ENCODE data around the gene TEX10.
"Not testable (repeated sequence)": the region's sequence is repeated elsewhere in the genome, so short reads cannot be mapped to it uniquely, and the experiment has no call there.

The TEX10 gene

DNA sequence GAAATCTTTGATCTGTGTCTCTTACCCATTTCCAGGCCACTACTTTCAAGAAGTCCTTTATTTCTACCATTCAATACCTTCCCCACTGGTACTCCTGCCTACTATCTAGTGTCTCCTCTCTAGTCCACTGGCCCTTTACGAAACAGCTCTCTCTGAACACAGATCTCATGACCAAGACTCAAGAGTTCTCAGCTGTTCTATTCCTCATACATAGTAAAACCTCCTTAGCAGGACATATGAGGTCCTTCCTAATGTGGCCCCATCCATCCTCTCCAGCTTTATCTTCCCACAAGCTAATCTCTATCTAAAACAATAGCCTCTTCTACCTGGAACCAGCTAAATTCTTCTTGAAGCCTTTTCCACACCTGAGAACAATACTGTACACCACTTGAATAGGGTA is 2.6 kb downstream of the TEX10 start:
- DNase-seq (ENCODE audit: low read depth): no peak

DNA sequence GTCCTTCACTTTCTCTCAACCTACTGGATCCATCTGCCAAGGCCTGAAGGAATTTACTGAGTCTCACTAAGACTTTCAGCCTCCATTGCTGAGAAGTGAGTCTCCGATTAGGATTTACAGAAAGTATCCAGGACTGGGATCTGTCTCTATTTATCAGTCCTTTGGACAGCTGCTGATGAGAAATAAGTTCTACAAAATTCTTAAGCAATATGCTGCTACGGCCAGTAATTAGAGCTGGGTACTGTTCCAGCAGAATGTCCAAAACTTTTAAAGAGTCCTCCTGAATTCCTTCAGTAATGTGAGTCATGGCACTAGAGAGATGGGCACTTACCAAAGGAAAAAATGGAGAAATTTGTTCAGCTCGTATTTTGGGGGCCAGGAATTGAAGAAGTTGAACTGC is 5.9 kb downstream of the TEX10 start:
- no peak for DNase-seq (ENCODE audit: low read depth)

DNA sequence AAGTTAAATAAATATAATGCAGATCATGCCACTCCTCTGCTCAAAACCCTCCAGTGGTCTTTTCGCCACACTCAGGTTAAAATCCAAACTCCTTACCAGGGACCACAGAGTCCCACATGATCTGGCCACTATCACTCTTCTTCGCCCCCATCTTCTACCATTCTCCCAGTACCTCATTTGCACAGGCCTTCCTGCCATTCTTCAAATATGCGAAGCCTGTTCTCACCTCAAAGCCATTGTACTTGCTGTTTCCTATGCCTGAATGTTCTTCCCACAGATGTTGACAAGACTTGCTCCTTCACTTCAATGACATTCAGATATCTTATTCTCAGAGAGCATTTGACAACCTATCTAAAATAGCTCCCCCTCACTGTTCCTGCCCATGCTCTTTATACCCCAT is 10.9 kb downstream of the TEX10 start:
- DNase-seq (ENCODE audit: low read depth): no peak

DNA sequence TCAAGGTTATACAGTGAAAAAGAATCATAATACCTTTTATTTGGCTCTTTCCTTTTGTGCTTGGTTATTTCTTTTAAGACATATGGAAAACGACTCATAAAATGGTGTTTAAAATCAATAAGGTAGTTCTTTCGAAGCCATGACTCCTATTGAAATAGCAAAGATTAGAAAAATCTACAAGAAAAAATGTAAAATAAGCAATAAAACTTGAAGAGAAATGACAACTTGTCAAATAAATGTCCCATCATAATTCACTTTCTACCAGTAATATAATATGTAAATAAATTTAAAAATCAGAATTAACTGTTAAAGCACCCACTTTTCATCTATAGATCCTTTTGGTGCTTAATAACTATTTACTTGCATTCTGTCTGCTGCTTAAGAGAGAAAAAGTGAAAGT is 12.5 kb downstream of the TEX10 start:
- DNase-seq (ENCODE audit: low read depth): no peak

DNA sequence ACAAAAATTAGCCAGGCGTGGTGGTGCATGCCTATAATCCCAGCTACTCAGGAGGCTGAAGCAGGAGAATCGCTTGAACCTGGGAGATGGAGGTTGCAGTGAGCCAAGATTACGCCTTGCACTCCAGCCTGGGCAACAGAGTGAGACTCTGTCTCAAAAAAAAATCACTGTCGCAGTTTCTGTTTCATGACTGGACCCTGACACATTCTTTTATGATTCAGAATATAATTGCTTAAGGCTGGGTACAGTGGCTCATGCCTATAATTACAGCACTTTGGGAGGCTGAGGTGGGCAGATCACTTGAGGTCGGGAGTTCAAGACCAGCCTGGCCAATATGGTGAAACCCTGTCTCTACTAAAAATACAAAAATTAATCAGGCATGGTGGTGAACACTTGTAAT is 14.0 kb downstream of the TEX10 start:
- DNase-seq (ENCODE audit: low read depth): not testable (repeated sequence)

DNA sequence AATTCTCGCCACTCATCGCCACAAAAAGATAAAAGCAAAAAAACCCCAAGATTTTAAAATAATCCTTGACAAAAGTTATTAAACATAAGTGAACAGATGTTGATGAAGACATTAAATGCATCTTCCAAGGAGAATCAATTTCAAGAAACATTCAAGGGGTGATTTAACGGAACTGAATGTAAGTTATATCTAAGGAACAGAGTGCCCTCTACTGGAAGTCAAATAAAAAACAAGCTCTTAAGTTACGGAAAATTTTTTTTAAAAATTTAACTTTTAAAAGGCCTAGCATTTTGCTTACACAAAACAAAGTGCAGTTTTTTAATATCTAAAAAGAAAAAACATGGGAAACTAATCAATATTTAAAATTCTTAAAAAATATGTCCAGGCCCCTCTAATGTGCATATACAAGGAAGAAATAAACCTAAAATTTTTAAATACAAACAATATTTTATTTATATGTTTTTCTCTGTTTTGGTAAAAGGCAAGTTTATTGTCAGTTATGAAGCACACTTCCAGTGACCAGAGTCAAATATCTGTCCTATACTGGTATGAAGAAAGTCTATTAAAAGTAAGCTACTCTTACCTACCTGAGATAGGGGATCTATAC is 28.0 kb downstream of the TEX10 start:
- DNase-seq (ENCODE audit: low read depth): no peak

DNA sequence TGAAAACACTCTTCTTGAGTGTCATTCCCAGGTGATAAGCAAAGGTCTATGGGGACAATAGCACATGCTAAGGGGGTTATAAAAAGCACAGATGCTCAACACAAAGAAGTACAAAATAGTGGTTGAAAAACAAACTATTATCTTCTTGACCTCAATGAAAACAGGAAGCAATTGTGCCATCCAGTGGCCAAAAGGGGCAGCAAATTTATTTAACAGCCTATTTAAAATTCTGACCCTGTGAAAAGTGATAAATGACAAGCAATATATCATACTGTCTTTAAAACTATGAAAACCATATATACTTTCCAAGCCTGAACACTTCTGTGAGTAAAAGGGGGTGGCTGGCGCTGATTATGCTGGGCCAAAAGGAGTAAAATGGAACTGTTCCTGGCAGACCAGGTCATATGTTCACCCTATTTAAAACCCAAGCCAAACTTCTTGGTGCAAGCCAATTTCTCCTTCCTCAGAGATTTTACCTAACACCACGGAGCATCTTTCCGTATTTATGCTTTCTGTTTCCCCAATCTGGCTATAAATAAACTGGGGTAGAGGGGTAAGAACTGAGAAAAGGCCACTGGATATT is 29.7 kb downstream of the TEX10 start:
- DNase-seq (ENCODE audit: low read depth): no peak

DNA sequence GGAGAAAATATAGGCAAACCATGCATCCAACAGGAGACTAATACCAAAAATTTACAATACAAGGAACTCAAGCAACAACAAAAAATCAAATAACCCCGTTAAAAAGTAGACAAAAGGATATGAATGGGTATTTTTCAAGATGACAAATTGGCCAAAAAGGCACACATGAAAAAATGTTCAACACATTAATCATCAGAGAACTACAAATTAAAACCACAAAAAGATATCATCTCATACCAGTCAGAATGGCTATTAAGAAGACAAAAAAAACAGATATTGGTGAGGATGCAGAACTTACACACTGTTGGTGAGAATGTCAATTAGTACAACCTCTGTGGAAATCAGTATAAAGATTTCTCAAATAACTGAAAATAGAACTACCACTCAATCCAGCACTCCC is 35.0 kb downstream of the TEX10 start:
- no peak for DNase-seq (ENCODE audit: low read depth)

DNA sequence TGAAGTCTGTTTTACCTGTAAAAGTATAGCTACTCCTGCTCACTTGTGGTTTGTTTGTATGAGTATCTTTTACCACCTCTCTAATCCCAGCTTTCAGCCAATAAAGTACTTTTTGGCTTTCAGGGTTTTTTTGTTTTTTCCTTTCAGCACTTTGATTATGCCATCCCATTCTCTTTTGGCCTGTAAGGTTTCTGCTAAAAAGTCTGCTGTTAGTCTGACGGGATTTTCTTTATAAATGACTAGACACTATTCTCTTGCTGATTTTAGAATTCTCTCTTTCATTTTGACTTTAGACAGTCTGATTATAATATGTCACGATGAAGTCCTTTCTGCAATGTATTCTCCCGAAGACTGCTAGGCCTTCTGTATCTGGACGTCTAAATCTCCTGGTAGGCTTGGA is 37.2 kb downstream of the TEX10 start:
- DNase-seq (ENCODE audit: low read depth): no peak

DNA sequence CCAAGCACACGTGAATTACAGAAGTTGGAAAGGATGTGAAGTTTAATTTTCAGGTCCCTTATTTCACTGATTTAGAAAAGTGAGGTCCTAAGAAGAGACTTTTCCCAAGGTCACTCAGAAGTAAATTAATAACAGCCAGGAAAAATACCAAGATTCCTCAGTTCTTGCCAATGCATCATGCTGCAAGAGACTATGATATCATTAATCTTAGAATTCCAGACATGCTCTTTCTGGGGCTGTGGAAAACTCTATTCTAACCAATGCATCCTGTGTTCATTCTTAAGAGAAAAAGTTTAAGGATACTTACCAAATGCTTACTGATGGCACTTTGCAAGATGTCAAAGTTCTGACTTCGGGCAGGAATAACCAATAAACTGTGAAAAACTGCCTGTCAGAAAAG is 42.8 kb downstream of the TEX10 start:
- DNase-seq (ENCODE audit: low read depth): no peak

DNA sequence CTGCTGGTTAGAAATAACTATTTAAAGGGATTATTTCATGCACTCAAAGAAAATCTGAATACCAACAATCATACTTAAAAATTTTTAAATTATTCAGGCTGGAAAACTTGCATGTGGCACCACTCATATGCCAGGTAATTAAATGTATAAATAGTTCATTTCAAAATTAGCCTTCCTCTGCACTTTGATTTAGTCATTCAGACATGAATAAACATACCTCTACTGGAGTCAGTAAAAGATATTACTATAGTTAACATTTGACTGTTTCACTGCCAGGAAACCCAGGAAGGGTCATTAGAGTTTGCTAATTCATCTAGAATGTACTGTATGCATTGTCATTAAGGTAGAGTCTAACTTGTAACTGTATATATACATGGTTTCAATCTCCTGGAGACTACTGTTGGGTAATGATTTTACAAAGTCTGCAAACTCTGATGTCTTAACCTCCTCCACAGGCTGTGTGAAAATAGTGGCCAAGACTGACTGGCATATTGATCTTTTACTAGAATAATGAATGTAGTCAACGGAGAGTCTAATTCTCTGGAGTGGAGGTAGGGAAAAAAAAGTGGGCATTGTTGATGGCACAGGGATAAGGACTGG is 43.7 kb downstream of the TEX10 start:
- no peak for DNase-seq (ENCODE audit: low read depth)

DNA sequence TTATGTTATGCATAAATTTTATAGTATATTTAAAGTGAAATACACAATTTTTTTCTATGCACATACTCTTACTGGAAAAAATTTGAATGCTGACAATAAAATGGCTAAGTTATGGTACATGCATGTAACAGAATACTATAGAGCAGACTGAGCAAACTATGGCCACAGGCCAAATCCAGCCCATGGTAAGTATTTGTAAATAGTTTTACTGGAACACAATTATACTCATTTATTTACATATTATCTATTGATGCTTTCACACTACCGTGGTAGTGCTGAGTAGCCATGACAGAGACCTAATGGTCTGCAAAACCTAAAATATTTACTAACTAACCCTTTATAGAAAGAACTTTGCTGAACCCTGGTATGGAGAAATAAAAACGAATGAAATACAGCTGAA is 45.7 kb downstream of the TEX10 start:
- no peak for DNase-seq (ENCODE audit: low read depth)

DNA sequence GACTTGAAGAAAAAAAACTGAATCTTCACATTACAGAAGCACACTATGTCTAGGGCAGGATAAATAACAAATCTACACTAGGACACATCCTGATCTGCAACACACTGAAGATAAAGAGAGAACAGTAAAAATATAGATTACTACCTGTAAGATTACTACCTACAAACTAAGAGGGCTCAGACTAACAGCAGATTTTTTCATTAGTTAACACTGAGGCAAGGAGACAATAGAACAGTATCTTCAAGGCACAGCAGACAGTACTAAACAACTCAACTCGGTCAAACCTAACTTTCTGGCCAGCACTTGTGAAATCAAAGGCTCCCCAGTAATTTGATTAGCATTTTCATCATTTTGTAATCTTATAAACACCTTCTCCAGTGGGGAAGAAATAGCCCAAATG is 46.5 kb downstream of the TEX10 start:
- DNase-seq (ENCODE audit: low read depth): no peak

DNA sequence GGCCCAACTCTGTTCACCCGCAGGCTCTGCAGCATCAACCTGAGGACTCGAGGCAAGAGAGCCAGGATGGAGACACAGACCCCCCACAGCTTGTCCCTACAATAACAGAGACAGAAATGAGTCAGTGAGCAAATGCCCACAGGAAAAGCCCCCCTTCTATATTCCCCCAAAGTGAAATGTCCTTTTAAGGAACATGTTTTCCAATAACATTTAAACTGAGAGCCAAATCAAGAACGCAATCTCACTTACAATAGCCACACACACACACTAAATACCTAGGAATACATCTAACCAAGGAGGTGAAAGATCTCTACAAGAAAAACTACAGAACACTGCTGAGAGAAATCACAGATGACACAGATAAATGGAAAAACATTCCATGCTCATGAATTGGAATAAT is 49.0 kb downstream of the TEX10 start:
- DNase-seq (ENCODE audit: low read depth): no peak

DNA sequence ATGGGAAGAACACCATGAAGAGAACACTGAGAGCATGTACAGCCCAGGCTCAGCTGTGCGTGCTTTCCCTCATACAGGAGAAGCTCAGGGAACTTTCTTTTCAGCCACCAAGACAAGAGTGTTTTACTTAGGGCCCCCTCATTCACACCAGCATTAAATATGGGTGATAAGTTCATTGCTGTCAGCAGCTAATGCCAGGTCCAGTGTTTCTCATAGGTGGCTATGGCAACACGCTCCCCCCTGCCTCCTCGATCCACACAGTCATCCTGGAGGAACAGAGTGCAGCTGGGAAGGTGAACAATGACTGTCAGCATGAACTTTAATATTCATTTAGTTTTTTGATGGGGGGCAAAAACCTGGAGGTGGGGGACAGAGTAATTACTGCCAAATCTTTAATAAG is 54.4 kb downstream of the TEX10 start:
- no peak for DNase-seq (ENCODE audit: low read depth)

DNA sequence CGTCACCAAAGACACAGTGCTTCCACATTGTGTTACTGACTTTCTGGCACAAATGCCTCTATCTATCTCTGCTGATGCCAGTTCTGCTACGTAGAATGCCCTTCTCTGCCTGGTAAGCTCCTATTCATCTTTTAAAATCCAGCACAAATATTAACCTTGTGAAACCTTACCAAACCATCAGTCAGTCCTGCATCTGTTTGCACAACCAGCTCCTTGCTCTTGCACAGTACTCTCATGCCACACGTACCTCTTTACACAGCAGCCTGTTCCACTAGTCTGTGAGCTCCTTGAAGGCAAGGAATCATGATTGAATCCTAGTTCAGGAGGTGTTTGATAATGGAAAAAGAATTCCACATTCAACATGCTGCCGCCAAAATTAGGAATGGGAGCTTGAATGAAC is 56.3 kb downstream of the TEX10 start:
- DNase-seq (ENCODE audit: low read depth): no peak

DNA sequence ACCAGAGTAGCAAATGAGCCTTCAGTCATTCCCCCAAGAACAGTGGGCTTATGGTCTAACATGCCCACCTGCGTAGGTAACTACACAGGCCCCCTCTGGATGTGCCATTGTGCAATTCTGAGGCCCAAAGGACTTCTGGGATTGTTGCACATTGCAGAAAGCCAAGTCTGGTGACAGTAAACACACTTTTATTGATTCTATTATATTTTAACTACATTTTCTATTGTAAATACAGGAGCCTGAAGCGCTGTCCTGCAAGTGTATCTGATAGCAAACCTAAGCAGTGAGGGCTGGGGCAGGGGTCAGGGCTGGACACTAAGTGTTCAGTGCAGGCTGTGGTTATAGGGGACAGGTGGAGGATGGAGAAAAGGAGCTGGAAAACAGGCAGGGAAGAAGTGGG is 57.5 kb downstream of the TEX10 start:
- no peak for DNase-seq (ENCODE audit: low read depth)

DNA sequence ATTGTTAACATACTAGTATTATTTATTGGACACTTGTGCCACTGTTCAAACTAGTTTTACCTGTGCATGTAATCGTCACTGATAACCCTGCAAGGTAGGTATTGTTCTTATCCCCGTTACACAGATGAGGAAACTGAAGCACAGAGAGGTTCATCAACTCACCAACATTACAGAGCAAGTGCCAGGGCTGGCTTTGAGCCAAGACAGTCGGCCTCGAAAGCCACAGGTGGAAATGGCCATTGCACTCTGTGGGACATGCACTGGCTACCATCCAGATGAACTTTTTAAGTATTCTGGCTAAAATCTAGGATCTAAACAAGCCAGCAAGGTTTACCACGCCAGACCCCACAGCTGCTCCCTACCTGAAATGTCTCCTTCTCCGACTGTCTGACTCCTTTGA is 57.9 kb downstream of the TEX10 start:
- no peak for DNase-seq (ENCODE audit: low read depth)

DNA sequence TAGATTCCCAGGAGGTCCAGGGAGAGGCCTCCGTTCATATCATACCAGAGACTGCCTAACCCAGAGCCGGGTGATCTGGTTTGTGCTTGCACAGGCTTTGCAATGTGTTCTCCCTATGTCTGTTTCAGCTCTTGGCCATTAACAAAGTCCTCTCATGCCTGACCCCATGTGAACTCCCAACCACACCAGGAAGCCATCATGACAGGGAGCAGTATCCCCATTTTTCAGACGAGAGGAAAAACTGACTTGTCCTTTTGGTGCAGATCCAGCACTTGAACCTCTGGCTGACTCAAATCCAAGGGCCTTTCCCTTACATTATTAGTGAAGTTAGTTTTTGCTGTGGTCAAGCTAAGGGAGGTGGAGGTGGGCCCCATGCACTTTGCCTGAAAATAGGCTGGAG is 58.4 kb downstream of the TEX10 start:
- DNase-seq (ENCODE audit: low read depth): no peak

DNA sequence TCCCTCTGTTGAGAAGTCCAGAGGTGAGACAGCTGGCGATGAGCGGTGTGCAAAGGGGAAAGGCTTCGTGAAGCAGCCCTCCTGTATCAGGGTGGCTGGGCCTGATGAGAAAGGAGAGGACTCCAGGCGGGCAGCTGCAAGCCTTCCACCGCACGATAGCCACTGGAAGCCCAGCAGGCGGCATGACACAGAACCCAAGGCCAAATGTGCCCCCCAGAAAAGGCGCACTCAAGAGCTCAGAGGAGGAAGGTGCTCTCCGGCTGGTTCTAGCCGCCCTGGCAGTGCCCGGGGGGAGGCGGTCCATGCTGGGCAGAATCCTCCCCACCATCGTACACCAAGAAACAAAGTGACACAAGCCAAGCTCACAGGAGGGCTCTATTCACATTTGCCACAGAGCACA is 60.3 kb downstream of the TEX10 start:
- no peak for DNase-seq (ENCODE audit: low read depth)

DNA sequence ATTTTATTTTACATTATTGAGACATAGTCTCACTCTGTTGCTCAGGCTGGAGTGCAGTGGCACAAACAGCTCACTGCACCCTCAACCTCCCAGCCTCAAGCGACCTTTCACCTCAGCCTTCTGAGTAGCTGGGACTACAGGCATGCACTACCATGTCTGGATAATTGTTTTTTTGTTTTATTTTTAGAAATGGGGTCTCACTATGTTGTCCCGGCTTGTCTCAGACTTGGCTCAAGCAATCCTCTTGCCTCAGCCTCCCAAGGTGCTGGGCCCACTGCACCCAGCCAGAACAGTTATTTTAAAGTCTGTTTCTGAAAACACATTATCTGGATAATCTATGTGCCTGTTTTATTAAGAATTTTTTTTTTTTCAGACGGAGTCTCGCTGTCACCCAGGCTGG is 62.0 kb downstream of the TEX10 start:
- DNase-seq (ENCODE audit: low read depth): no peak

DNA sequence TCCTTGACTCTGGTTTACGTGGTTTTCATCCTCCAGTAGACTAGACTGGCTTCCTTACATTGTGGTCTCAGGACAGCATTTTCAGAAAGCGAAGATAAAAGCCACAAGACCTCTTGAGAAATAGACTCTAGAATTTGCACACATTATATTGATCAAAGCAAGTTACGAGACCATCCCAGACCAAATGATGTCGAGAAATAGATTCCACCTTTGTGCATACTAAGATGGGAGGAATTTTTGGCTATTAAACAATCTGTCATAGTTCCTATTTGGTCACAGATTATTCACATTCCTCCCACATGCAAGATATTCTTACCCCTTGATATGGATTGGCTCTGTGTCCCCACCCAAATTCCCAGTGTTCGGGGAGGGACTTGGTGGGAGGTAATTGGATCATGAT is 65.6 kb downstream of the TEX10 start:
- no peak for DNase-seq (ENCODE audit: low read depth)

DNA sequence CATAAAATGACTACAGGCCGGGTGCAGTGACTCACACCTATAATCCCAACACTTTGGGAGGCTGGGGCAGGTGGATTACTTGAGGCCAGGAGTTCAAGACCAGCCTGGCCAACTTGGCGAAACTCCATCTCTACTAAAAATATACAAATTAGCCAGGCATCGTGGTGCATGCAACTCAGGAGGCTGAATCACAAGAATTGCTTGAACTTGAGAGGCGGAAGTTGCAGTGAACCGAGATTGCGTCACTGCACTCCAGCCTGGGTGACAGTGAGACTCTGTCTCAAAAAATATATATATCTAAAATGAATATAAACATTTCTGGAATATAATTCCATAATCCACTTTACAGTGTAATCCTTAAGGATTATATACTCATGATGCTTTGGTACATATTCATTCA is 66.5 kb downstream of the TEX10 start:
- no peak for DNase-seq (ENCODE audit: low read depth)

DNA sequence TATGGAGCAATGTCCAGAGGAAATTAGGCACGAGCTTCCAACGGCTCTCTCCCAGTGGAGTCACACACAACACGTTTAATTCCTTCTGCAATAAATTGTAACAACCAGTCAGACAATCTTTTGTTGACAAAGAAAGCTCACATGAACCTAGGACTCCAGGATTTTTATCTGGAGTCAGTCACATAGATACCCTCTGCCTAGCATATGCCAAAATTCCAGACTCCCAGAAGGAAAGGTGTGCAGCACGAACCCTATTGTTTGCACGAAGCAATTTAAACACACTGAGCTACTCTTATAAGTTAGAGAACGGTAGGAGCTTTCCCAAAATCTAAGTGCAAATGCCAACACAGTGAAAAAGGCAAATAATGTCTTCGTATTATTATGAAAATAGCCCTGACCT is 67.1 kb downstream of the TEX10 start:
- DNase-seq (ENCODE audit: low read depth): no peak
